BLaER1 treated with 17β-estradiol and CSF1 and Interleukin-3, amounts not matched to agents 10 nM and 100 nM (cell line): ENCODE measurements around the gene MTX1.
"Not testable (repeated sequence)": the region's sequence is repeated elsewhere in the genome, so short reads cannot be mapped to it uniquely, and the experiment has no call there.

Experiments used
- H3K27ac ChIP-seq, 11 experiments: shearing (Covaris generic); formaldehyde crosslinking; 2 replicates each; pipeline ENCODE4 v1.8.1; 2022
- H3K27me3 ChIP-seq, 11 experiments: shearing (Covaris generic); formaldehyde crosslinking; 2 replicates each; pipeline ENCODE4 v1.8.1; 2022
- H3K36me3 ChIP-seq, 11 experiments: shearing (Covaris generic); formaldehyde crosslinking; 2 replicates each; pipeline ENCODE4 v1.8.1; 2022
- H3K4me1 ChIP-seq, 10 experiments: shearing (Covaris generic); formaldehyde crosslinking; 2 replicates each; pipeline ENCODE4 v1.8.1; 2022
- H3K4me2 ChIP-seq, 11 experiments: shearing (Covaris generic); formaldehyde crosslinking; 2 replicates each; pipeline ENCODE4 v1.8.1; 2022
- H3K4me3 ChIP-seq, 10 experiments: shearing (Covaris generic); formaldehyde crosslinking; 2 replicates each; pipeline ENCODE4 v1.8.1; 2022
- H3K9ac ChIP-seq, 11 experiments: shearing (Covaris generic); formaldehyde crosslinking; 2 replicates each; pipeline ENCODE4 v1.8.1; 2022
- H3K9me3 ChIP-seq, 11 experiments: shearing (Covaris generic); formaldehyde crosslinking; replicated peaks in 1 of 11; 2 replicates each; pipeline ENCODE4 v1.8.1; 2022
- H4K20me1 ChIP-seq, 11 experiments: shearing (Covaris generic); formaldehyde crosslinking; 2 replicates each; pipeline ENCODE4 v1.8.1; 2022
- Cebpa-rat ChIP-seq, 11 experiments: shearing (Covaris generic); IDR thresholded peaks; 2 replicates each; pipeline ENCODE4 v1.8.1; 2022

The MTX1 gene

GRCh38 chr1:155191904-155192303 lies 16.6 kb upstream of the MTX1 start:
- Histone ChIP-seq H3K4me2 (peak overlapping the region; percentile 47 to 98 (median 94); a peak in 18 of 22 replicates), H3K27ac (peak overlapping the region in 7 of 11 experiments; percentile 25 to 95 (median 89); a peak in 12 of 22 replicates), H3K4me1 (peaks cover 35 to 56% (median 47%) of the 10 kb centered on the region in 10 experiments), H3K9me3 (no peaks in the 10 kb centered on the region), H3K9ac (peak overlapping the region in 6 of 11 experiments; percentile 29 to 91 (median 55); a peak in 5 of 22 replicates), H3K36me3 (peaks cover 0 to 6% (median 2%) of the 10 kb centered on the region in 11 experiments; a peak in 4 of 22 replicates), H3K27me3 (no peaks in the 10 kb centered on the region), H3K4me3 (no peak overlapping the region), H4K20me1 (no peaks in the 10 kb centered on the region)
- TF ChIP-seq Cebpa-rat (IDR thresholded peaks at IDR 0.05): no peak

GRCh38 chr1:155192346-155193274 lies 15.9 kb upstream of the MTX1 start:
- H4K20me1 ChIP-seq: no peaks in the 10 kb centered on the region
- H3K27me3 ChIP-seq: no peaks in the 10 kb centered on the region
- H3K4me1 ChIP-seq: peaks cover 31 to 49% (median 40%) of the 10 kb centered on the region in 10 experiments
- peak overlapping the region; percentile 48 to 69 (median 56) for H3K4me3 ChIP-seq
- H3K27ac ChIP-seq: peak overlapping the region; percentile 75 to 95 (median 84)
- TF ChIP-seq Cebpa-rat (IDR thresholded peaks at IDR 0.05): no peak
- H3K9me3 ChIP-seq: no peaks in the 10 kb centered on the region
- peak overlapping the region; percentile 65 to 91 (median 82) for H3K9ac ChIP-seq
- H3K4me2 ChIP-seq: peak overlapping the region; percentile 77 to 98 (median 95)
- peaks cover 0 to 14% (median 9%) of the 10 kb centered on the region in 11 experiments; a peak in 8 of 22 replicates for H3K36me3 ChIP-seq

- H3K27me3 ChIP-seq: no peaks in the 10 kb centered on the region
These were observed 15.1 kb upstream of the MTX1 start for GRCh38 chr1:155193275-155193990.

GRCh38 chr1:155193991-155194240 lies 14.6 kb upstream of the MTX1 start:
- not testable (repeated sequence) for H4K20me1 ChIP-seq, H3K9me3 ChIP-seq, H3K27me3 ChIP-seq
- H3K4me1 ChIP-seq: peaks cover 31 to 44% (median 38%) of the 10 kb centered on the region in 10 experiments
- peak overlapping the region; percentile 77 to 98 (median 95) for H3K4me2 ChIP-seq
- peak overlapping the region; percentile 75 to 95 (median 84) for H3K27ac ChIP-seq
- H3K9ac ChIP-seq: peak overlapping the region; percentile 65 to 91 (median 82)
- H3K4me3 ChIP-seq: peak overlapping the region; percentile 48 to 69 (median 56)
- H3K36me3 ChIP-seq: peaks cover 0 to 24% (median 11%) of the 10 kb centered on the region in 11 experiments; a peak in 11 of 22 replicates

More at GRCh38 chr1:155193275-155193990, 15.1 kb upstream of the MTX1 start:
- no peaks in the 10 kb centered on the region for H3K9me3 ChIP-seq
- H3K36me3 ChIP-seq: peaks cover 0 to 22% (median 10%) of the 10 kb centered on the region in 11 experiments; a peak in 11 of 22 replicates
- H3K27ac ChIP-seq: peak overlapping the region; percentile 75 to 95 (median 84)
- peak overlapping the region; percentile 48 to 69 (median 56) for H3K4me3 ChIP-seq
- H3K9ac ChIP-seq: peak overlapping the region; percentile 65 to 91 (median 82)
- peaks cover 31 to 44% (median 38%) of the 10 kb centered on the region in 10 experiments for H3K4me1 ChIP-seq
- H3K4me2 ChIP-seq: peak overlapping the region; percentile 77 to 98 (median 95)
- no peak for TF ChIP-seq Cebpa-rat (IDR thresholded peaks at IDR 0.05)
- H4K20me1 ChIP-seq: no peaks in the 10 kb centered on the region

- no peaks in the 10 kb centered on the region for H3K27me3 ChIP-seq
- TF ChIP-seq Cebpa-rat (IDR thresholded peaks at IDR 0.05): no peak
- peaks cover 0 to 27% (median 11%) of the 10 kb centered on the region in 11 experiments; a peak in 11 of 22 replicates for H3K36me3 ChIP-seq
- peak overlapping the region; percentile 48 to 69 (median 56); a peak in 18 of 20 replicates for H3K4me3 ChIP-seq
- H3K4me2 ChIP-seq: peak overlapping the region; percentile 77 to 98 (median 95)
- H4K20me1 ChIP-seq: no peaks in the 10 kb centered on the region
- peaks cover 31 to 44% (median 38%) of the 10 kb centered on the region in 10 experiments for H3K4me1 ChIP-seq
- H3K9me3 ChIP-seq: no peaks in the 10 kb centered on the region
- peak overlapping the region in 10 of 11 experiments; percentile 50 to 91 (median 80); a peak in 15 of 22 replicates for H3K9ac ChIP-seq
- H3K27ac ChIP-seq: peak overlapping the region in 3 of 11 experiments; percentile 13 to 95 (median 89); a peak in 4 of 22 replicates
These were observed 13.0 kb upstream of the MTX1 start for GRCh38 chr1:155195201-155196102.

GRCh38 chr1:155196103-155196892 lies 12.2 kb upstream of the MTX1 start:
- Histone ChIP-seq H3K4me1 (peaks cover 31 to 44% (median 38%) of the 10 kb centered on the region in 10 experiments), H3K4me3 (peak overlapping the region in 1 of 10 experiments; percentile 55; a peak in 1 of 20 replicates), H3K4me2 (peak overlapping the region; percentile 42 to 98 (median 94); a peak in 17 of 22 replicates), H3K27ac (peak overlapping the region in 1 of 11 experiments; percentile 95; a peak in 1 of 22 replicates), H3K36me3 (peaks cover 0 to 30% (median 16%) of the 10 kb centered on the region in 11 experiments; a peak in 12 of 22 replicates), H3K9ac (0 out of 22 replicates have a peak overlapping the region, but pooled peaks of 1 of the 11 experiments have one; percentile 74), H3K27me3 (no peaks in the 10 kb centered on the region), H4K20me1 (no peaks in the 10 kb centered on the region), H3K9me3 (no peaks in the 10 kb centered on the region)
- TF ChIP-seq Cebpa-rat (IDR thresholded peaks at IDR 0.05): no peak

- Histone ChIP-seq H3K4me1 (peaks cover 29 to 41% (median 36%) of the 10 kb centered on the region in 10 experiments), H3K9ac (no peak overlapping the region), H3K4me2 (no peak overlapping the region), H3K9me3 (no peaks in the 10 kb centered on the region), H3K4me3 (no peak overlapping the region), H3K36me3 (peaks cover 0 to 36% (median 21%) of the 10 kb centered on the region in 11 experiments; a peak in 12 of 22 replicates), H3K27ac (no peak overlapping the region), H4K20me1 (no peaks in the 10 kb centered on the region), H3K27me3 (no peaks in the 10 kb centered on the region)
- no peak for TF ChIP-seq Cebpa-rat (IDR thresholded peaks at IDR 0.05)
These were observed 11.4 kb upstream of the MTX1 start for GRCh38 chr1:155196893-155197638.
